ENCODE measurements around the gene ACOXL.
A peak's percentile ranks its signal among the peaks of the same experiment; 100 is the strongest.

Gene ACOXL

GRCh38 chr2:111054791-111055691 lies 322.7 kb downstream of the ACOXL start:
- H3K36me3 ChIP-seq (ENCODE audit: insufficient read depth, low read length), result no peaks in the 10 kb centered on the region
- H3K4me3 ChIP-seq (ENCODE audit: low read length), result no peak overlapping the region
- no peak overlapping the region for H3K4me2 ChIP-seq (ENCODE audit: low read length)
- no peaks in the 10 kb centered on the region for H3K4me1 ChIP-seq (ENCODE audit: control insufficient read depth, insufficient read depth, low read length)
- H3K9me3 ChIP-seq (replicated peaks; ENCODE audit: low read length), result no peaks in the 10 kb centered on the region
- peaks cover 67% of the 10 kb centered on the region for H3K27me3 ChIP-seq (ENCODE audit: control insufficient read depth, insufficient read depth, low read length)
- H3K9ac ChIP-seq (ENCODE audit: low read depth, low read length), result no peak overlapping the region

GRCh38 chr2:111055735-111056134 lies 323.4 kb downstream of the ACOXL start:
- Histone ChIP-seq H3K9ac (ENCODE audit: low read depth, low read length) (no peak overlapping the region), H3K4me1 (ENCODE audit: control insufficient read depth, insufficient read depth, low read length) (no peaks in the 10 kb centered on the region), H3K4me2 (ENCODE audit: low read length) (no peak overlapping the region), H3K4me3 (ENCODE audit: low read length) (no peak overlapping the region), H3K9me3 (replicated peaks; ENCODE audit: low read length) (no peaks in the 10 kb centered on the region), H3K27me3 (ENCODE audit: control insufficient read depth, insufficient read depth, low read length) (peaks cover 66% of the 10 kb centered on the region), H3K36me3 (ENCODE audit: insufficient read depth, low read length) (no peaks in the 10 kb centered on the region)

- Histone ChIP-seq H3K27me3 (ENCODE audit: control insufficient read depth, insufficient read depth, low read length) (peaks cover 73% of the 10 kb centered on the region), H3K9ac (ENCODE audit: low read depth, low read length) (no peak overlapping the region), H3K36me3 (ENCODE audit: insufficient read depth, low read length) (no peaks in the 10 kb centered on the region), H3K9me3 (replicated peaks; ENCODE audit: low read length) (no peaks in the 10 kb centered on the region), H3K4me1 (ENCODE audit: control insufficient read depth, insufficient read depth, low read length) (no peaks in the 10 kb centered on the region), H3K4me2 (ENCODE audit: low read length) (no peak overlapping the region), H3K4me3 (ENCODE audit: low read length) (no peak overlapping the region)
These were observed 324.7 kb downstream of the ACOXL start for GRCh38 chr2:111057045-111057444.

GRCh38 chr2:111057721-111058120 lies 325.3 kb downstream of the ACOXL start:
- H3K36me3 ChIP-seq (ENCODE audit: insufficient read depth, low read length), result no peaks in the 10 kb centered on the region
- no peak overlapping the region for H3K4me3 ChIP-seq (ENCODE audit: low read length)
- no peak overlapping the region for H3K9ac ChIP-seq (ENCODE audit: low read depth, low read length)
- H3K4me1 ChIP-seq (ENCODE audit: control insufficient read depth, insufficient read depth, low read length), result no peaks in the 10 kb centered on the region
- no peak overlapping the region for H3K4me2 ChIP-seq (ENCODE audit: low read length)
- peaks cover 73% of the 10 kb centered on the region for H3K27me3 ChIP-seq (ENCODE audit: control insufficient read depth, insufficient read depth, low read length)
- H3K9me3 ChIP-seq (replicated peaks; ENCODE audit: low read length), result no peaks in the 10 kb centered on the region

GRCh38 chr2:111058264-111058663 lies 325.9 kb downstream of the ACOXL start:
- no peaks in the 10 kb centered on the region for H3K4me1 ChIP-seq (ENCODE audit: control insufficient read depth, insufficient read depth, low read length)
- peaks cover 69% of the 10 kb centered on the region for H3K27me3 ChIP-seq (ENCODE audit: control insufficient read depth, insufficient read depth, low read length)
- H3K9ac ChIP-seq (ENCODE audit: low read depth, low read length), result no peak overlapping the region
- no peaks in the 10 kb centered on the region for H3K9me3 ChIP-seq (replicated peaks; ENCODE audit: low read length)
- no peak overlapping the region for H3K4me3 ChIP-seq (ENCODE audit: low read length)
- H3K36me3 ChIP-seq (ENCODE audit: insufficient read depth, low read length), result no peaks in the 10 kb centered on the region
- H3K4me2 ChIP-seq (ENCODE audit: low read length), result no peak overlapping the region

GRCh38 chr2:111061191-111061590 lies 328.8 kb downstream of the ACOXL start:
- Histone ChIP-seq H3K27me3 (ENCODE audit: control insufficient read depth, insufficient read depth, low read length) (peaks cover 64% of the 10 kb centered on the region), H3K4me2 (ENCODE audit: low read length) (no peak overlapping the region), H3K4me3 (ENCODE audit: low read length) (no peak overlapping the region), H3K9me3 (replicated peaks; ENCODE audit: low read length) (no peaks in the 10 kb centered on the region), H3K9ac (ENCODE audit: low read depth, low read length) (no peak overlapping the region), H3K4me1 (ENCODE audit: control insufficient read depth, insufficient read depth, low read length) (no peaks in the 10 kb centered on the region), H3K36me3 (ENCODE audit: insufficient read depth, low read length) (no peaks in the 10 kb centered on the region)

- no peak overlapping the region for H3K9ac ChIP-seq (ENCODE audit: low read depth, low read length)
- no peaks in the 10 kb centered on the region for H3K4me1 ChIP-seq (ENCODE audit: control insufficient read depth, insufficient read depth, low read length)
- no peaks in the 10 kb centered on the region for H3K36me3 ChIP-seq (ENCODE audit: insufficient read depth, low read length)
- no peak overlapping the region for H3K4me3 ChIP-seq (ENCODE audit: low read length)
- no peak overlapping the region for H3K4me2 ChIP-seq (ENCODE audit: low read length)
- H3K27me3 ChIP-seq (ENCODE audit: control insufficient read depth, insufficient read depth, low read length), result peaks cover 65% of the 10 kb centered on the region
- no peaks in the 10 kb centered on the region for H3K9me3 ChIP-seq (replicated peaks; ENCODE audit: low read length)
These were observed 330.0 kb downstream of the ACOXL start for GRCh38 chr2:111062417-111062816.

GRCh38 chr2:111066062-111066593 lies 333.8 kb downstream of the ACOXL start:
- H3K4me1 ChIP-seq (ENCODE audit: control insufficient read depth, insufficient read depth, low read length), result peaks cover 4% of the 10 kb centered on the region
- H3K36me3 ChIP-seq (ENCODE audit: insufficient read depth, low read length), result no peaks in the 10 kb centered on the region
- peaks cover 57% of the 10 kb centered on the region for H3K27me3 ChIP-seq (ENCODE audit: control insufficient read depth, insufficient read depth, low read length)
- no peaks in the 10 kb centered on the region for H3K9me3 ChIP-seq (replicated peaks; ENCODE audit: low read length)
- no peak overlapping the region for H3K4me2 ChIP-seq (ENCODE audit: low read length)
- H3K9ac ChIP-seq (ENCODE audit: low read depth, low read length), result no peak overlapping the region
- no peak overlapping the region for H3K4me3 ChIP-seq (ENCODE audit: low read length)

GRCh38 chr2:111068435-111069058 lies 336.2 kb downstream of the ACOXL start:
- H3K9me3 ChIP-seq (replicated peaks; ENCODE audit: low read length), result no peaks in the 10 kb centered on the region
- no peak overlapping the region for H3K4me3 ChIP-seq (ENCODE audit: low read length)
- no peak overlapping the region for H3K4me2 ChIP-seq (ENCODE audit: low read length)
- peaks cover 41% of the 10 kb centered on the region for H3K27me3 ChIP-seq (ENCODE audit: control insufficient read depth, insufficient read depth, low read length)
- no peaks in the 10 kb centered on the region for H3K36me3 ChIP-seq (ENCODE audit: insufficient read depth, low read length)
- H3K4me1 ChIP-seq (ENCODE audit: control insufficient read depth, insufficient read depth, low read length), result peaks cover 21% of the 10 kb centered on the region
- H3K9ac ChIP-seq (ENCODE audit: low read depth, low read length), result no peak overlapping the region

- Histone ChIP-seq H3K4me3 (ENCODE audit: low read length) (no peak overlapping the region), H3K9ac (ENCODE audit: low read depth, low read length) (no peak overlapping the region), H3K27me3 (ENCODE audit: control insufficient read depth, insufficient read depth, low read length) (peaks cover 44% of the 10 kb centered on the region), H3K4me2 (ENCODE audit: low read length) (no peak overlapping the region), H3K36me3 (ENCODE audit: insufficient read depth, low read length) (no peaks in the 10 kb centered on the region), H3K9me3 (replicated peaks; ENCODE audit: low read length) (no peaks in the 10 kb centered on the region), H3K4me1 (ENCODE audit: control insufficient read depth, insufficient read depth, low read length) (peaks cover 21% of the 10 kb centered on the region)
These were observed 337.3 kb downstream of the ACOXL start for GRCh38 chr2:111069722-111070121.

GRCh38 chr2:111071600-111072171 lies 339.3 kb downstream of the ACOXL start:
- Histone ChIP-seq H3K9ac (ENCODE audit: low read depth, low read length) (peak overlapping the region; percentile 19), H3K27me3 (ENCODE audit: control insufficient read depth, insufficient read depth, low read length) (peaks cover 32% of the 10 kb centered on the region), H3K9me3 (replicated peaks; ENCODE audit: low read length) (peaks cover 4% of the 10 kb centered on the region), H3K4me2 (ENCODE audit: low read length) (peak overlapping the region; percentile 66), H3K4me1 (ENCODE audit: control insufficient read depth, insufficient read depth, low read length) (peaks cover 21% of the 10 kb centered on the region), H3K36me3 (ENCODE audit: insufficient read depth, low read length) (no peaks in the 10 kb centered on the region), H3K4me3 (ENCODE audit: low read length) (peak overlapping the region; percentile 32)

Data from skeletal muscle satellite cell (primary cell).